Fibroblast of villous mesenchyme (primary cell): ENCODE data around the gene ADGRE1. TPM values are rescaled to one million over a fixed set of nuclear protein-coding genes. Genes with fewer than 3 reads are reported as not detected.
"Not testable (repeated sequence)": the region's sequence is repeated elsewhere in the genome, so short reads cannot be mapped to it uniquely, and the experiment has no call there.

ENCODE experiments used
- DNase-seq: peaks from one replicate; pipeline ENCODE4 v3.0.0-alpha.2; 2010; ENCODE audit warnings: low read depth
- H3K4me3 ChIP-seq: 2 replicates; pipeline ENCODE4 v1.5.1; 2011; ENCODE audit warnings: low read depth, mild to moderate bottlenecking, low read length
- total RNA-seq: library from RNA; depleted of rRNA; stranded (reverse); fragments of >200 nt; gene quantifications from 2 replicates; pipeline ENCODE4 v1.2.3, GENCODE V29; 2012
- TF ChIP-seq, protein P1 (sequence below): IDR thresholded peaks from 2 replicates; pipeline ENCODE4 v1.5.1; 2012; ENCODE audit warnings: low read depth, mild to moderate bottlenecking, low read length; ENCODE audit not compliant: insufficient read depth

Gene ADGRE1
- total RNA-seq, 1 donor = not detected

- no peak overlapping the region for H3K4me3 ChIP-seq
- DNase-seq = peak; percentile 68
- TF ChIP-seq, protein P1, sequence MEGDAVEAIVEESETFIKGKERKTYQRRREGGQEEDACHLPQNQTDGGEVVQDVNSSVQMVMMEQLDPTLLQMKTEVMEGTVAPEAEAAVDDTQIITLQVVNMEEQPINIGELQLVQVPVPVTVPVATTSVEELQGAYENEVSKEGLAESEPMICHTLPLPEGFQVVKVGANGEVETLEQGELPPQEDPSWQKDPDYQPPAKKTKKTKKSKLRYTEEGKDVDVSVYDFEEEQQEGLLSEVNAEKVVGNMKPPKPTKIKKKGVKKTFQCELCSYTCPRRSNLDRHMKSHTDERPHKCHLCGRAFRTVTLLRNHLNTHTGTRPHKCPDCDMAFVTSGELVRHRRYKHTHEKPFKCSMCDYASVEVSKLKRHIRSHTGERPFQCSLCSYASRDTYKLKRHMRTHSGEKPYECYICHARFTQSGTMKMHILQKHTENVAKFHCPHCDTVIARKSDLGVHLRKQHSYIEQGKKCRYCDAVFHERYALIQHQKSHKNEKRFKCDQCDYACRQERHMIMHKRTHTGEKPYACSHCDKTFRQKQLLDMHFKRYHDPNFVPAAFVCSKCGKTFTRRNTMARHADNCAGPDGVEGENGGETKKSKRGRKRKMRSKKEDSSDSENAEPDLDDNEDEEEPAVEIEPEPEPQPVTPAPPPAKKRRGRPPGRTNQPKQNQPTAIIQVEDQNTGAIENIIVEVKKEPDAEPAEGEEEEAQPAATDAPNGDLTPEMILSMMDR = peak; percentile 92
Observed at GRCh38 chr19:6862673-6863078, 24.7 kb upstream of the ADGRE1 start.

DNA sequence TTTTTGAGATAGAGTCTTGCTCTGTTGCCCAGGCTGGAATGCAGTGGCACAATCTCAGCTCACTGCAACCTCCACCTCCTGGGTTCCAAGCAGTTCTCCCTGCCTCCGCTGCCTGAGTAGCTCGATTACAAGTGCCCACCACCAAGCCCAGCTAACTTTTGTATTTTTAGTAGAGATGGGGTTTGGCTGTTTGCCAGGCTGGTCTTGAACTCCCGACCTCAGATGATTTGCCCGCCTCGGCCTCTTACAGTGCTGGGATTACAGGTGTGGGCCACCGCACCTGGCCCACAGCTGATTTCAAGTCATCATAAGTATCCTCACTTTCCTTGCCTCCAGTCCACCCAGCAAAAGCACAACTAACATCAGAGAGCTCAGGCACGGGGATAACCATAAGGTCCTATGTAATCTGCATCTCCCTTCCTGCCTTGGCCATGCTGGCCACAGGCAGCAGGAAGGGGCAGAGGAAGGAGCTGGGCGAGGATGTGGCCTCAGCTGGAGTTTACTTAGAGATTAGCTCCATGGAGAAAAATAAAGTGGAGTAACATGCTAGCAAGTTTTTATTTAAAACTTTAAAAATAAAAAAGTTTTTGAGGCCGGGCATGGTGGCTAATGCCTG, 22.9 kb upstream of the ADGRE1 start:
- H3K4me3 ChIP-seq = no peak overlapping the region
- TF ChIP-seq, protein P1 = no peak
- no peak for DNase-seq

DNA sequence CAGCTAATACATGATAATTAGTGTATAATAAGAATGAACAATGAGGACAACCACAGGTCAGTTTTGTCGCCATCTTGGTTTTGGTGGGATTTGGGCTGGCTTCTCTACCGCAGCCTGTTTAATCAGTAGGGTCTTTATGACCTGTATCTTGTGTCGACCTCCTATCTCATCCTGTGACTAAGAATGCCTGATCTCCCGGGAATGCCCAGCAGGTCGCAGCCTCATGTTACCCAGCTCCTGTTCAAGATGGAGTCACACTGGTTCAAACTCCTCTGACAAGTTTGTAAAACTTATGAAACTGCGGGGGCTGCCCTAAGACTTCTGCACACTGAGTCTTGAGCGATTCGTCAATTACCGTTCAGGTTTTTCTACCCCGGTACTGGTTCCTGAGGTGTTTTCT, 21.5 kb upstream of the ADGRE1 start:
- TF ChIP-seq, protein P1 = no peak
- no peak overlapping the region for H3K4me3 ChIP-seq

DNA sequence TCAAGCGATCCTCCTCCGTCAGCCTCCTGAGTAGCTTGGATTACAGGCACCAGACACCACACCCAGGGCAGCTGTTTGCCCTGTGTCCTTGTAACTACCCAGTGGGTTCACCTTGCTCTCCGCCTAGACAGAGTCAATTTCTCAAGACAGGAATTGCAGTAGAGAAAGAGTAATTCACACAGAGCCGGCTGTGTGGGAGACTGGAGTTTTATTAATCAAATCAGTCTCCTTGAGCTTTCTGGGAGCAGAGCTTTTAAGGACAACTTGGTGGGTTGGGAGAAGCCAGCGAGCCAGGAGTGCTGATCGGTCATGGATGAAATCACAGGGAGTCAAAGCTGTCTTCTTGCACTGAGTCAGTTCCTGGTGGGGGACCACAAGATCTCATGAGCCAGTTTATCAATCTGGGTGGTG, 20.6 kb upstream of the ADGRE1 start:
- no peak overlapping the region for H3K4me3 ChIP-seq
- no peak for DNase-seq

More for the DNA sequence above, 21.5 kb upstream of the ADGRE1 start:
- DNase-seq = no peak

GRCh38 chr19:6868351-6868750, 19.0 kb upstream of the ADGRE1 start:
- no peak overlapping the region for H3K4me3 ChIP-seq
- TF ChIP-seq, protein P1 = no peak
- no peak for DNase-seq

More for the DNA sequence above, 20.6 kb upstream of the ADGRE1 start:
- TF ChIP-seq, protein P1 = no peak

- H3K4me3 ChIP-seq, DNase-seq: not testable (repeated sequence)
Observed at GRCh38 chr19:6869151-6869882, 18.1 kb upstream of the ADGRE1 start.

GRCh38 chr19:6873708-6874431, 13.5 kb upstream of the ADGRE1 start:
- H3K4me3 ChIP-seq = no peak overlapping the region
- DNase-seq = no peak
- TF ChIP-seq, protein P1 = no peak
